Stimulated activated CD8-positive, alpha-beta memory T cell treated with anti-CD3 and anti-CD28 coated beads, Interleukin-7, amount 100 ng/mL, for 4 hours (primary cell): ENCODE measurements around the gene GALNT18.

Experiments
- DNase-seq, 2 donors: peaks; one replicate each; pipeline ENCODE4 v3.0.0-alpha.2; 2020; ENCODE audit warnings: low read depth in 2 of 2

Gene GALNT18

DNA sequence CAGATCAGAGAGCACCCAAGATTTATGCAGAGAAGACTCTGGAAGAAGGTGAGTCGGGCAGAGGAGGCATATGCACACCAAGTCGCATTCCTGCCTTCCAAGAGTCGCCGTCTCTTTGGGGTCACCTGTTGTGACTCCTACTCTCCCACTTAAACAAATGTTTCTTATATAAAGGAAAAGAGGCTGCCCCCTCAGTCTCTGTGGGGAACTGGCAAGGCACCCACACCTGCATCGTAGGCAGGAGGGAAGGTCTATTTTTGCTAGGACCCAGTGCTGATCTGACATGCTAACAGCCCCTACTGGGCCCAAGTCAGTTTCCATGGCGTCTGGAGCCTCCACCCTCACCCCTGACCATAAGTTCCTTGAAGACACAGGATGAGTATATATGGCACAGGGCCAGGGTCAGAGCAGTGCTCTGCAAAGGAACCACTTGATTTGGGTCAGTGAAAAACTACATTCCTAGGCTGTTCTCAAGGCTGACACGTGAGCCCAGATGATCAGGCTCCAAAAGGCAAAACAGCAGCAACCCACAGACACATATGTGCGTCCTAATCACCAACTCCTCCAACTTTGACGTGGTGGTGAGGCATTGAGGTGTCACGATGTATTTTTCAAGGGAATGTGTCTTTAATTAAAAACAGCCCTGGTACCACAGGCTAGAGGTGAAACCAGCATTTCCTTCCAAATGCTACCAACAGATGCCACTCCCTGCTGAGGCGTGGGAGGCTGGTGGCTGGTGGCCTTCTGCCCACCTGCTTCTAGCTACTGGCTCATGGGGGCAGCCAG lies 213.2 kb downstream of the GALNT18 start:
- no peak for DNase-seq

DNA sequence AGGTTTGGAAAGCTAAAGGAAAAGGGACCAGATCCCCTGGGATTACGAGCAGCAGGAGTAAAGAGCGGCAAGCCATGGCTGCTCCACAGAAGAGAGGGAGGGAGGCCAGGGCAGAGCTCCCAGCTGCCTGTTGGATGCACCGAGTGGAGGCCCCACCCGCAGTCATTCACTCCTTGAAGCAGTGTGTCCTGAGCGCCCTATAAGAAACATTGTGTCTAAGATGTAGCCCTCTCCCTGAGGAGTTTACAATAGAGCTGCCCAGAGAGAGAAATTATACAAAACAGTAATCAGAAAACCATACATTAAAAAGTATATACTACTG lies 214.1 kb downstream of the GALNT18 start:
- DNase-seq: no peak

DNA sequence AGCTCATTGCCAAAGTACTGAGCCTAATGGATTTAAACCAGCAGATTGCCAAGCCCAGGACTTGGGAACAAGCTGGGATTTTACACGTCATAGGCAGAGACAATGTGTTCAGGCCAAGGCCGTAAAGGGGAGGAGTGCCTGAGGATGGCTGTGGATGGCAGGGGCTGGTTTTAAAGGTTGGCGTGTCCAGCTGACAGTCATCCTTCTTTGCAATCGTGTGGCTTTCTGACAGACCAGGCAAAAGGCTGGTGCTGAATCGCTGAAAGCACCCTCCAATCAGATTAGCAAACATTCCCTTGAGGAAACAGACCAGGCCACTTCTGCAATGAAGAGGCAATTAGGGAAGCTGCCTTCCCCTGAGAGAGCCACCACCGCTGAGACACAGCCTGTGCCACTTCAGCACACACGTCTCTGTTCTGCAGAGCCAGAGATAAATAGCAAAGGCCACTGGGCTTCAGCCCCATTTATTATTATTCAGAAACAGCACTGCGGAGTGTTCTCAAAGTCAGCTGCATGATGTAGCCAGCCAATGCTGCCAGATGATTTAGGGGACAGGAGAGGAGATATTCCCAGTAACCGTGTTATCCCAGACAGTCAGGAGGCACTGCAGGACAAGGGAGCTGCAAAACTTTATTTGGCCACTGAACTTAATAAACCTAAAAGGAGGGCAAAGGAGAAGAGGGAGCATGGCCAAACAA lies 214.6 kb downstream of the GALNT18 start:
- no peak for DNase-seq

DNA sequence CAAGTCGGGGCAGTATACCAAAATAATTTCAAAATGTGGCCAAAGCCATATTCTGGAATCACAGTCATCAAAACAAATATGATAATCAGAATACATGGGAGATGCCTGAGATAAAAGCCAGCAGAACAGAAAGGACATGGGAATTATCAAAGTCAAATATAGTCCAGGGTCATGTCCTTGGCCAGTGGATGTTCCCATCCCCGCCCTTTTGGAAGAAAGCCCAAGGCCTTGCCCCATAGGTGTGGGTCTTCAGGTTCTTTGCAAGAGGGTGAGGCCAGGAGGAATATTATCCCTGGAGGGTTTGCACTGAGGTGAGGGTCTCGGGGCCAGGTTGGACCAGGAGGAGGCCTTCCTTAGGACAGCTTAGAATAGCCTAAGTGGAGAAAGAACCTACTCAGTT lies 215.2 kb downstream of the GALNT18 start:
- no peak for DNase-seq

DNA sequence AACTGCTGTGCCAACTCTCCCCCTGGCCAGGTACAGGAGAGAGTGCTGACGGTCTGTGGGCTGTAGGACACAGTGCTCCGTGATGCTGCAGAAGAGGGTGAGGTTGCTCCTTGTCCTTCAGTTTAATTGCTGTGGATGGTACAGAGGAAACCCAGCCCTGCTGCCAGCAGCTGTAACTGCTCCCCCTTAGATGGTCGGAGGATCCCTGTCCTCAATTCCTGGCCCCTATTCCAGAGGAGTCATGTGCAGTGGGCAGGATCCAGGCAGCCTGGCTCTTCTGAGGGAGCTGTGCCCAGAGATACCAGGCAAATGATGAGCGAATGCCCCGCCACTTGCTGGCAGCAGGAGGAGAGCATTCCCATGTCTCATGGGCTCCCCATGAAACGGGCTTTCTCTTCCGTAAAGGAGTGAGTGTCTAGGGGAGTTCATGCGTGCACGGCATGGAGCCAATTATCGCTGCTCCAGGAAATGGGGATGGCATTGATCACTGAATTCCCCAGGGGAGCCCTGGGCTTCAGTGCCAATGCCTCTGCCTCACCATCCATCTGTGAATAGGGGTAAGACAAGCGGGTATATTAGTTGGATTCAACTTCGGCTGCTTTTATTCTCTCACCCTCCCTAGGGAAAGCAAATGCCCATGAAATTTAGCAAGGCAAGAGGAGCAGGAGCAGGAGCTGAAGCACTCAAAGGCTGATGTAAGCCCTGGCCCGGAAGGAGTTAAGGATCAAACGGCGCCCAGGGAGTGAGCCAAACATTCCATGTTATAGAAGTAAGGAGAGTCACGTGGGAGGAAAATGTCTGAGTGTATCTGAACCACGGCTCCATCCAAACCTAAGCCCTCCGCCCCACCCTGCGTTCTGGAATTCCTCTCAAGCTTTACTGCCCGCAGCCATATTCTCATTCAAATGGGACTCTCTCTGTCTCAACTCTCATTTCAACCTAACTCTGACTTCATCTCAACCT lies 217.8 kb downstream of the GALNT18 start:
- no peak for DNase-seq

DNA sequence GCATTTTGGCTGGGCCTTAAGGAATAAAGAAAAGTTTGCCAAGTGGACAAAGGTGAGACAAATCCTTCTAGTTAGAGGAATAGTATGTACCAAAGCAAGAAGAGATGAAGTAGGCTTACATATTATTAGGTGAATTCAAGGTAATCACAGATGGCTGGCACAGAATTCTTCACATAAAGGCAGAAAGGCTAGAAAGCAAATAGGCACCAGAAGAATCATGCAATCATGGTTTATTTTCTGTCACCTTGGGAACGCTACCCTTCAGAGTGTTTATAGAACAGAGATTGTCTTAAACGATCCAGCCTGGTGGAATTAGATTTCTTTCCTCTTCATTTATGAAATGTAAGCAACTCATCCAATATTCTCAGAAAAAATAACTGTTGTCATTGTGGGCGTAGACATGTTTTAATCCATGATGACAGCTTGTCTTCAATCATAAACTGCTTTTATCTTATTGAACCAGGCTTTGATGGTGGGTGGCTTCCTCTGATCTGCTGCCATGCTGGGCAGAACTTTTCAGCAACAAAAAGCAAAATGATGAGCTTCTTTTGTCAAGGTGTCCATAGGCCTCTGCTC lies 219.8 kb downstream of the GALNT18 start:
- DNase-seq: no peak

DNA sequence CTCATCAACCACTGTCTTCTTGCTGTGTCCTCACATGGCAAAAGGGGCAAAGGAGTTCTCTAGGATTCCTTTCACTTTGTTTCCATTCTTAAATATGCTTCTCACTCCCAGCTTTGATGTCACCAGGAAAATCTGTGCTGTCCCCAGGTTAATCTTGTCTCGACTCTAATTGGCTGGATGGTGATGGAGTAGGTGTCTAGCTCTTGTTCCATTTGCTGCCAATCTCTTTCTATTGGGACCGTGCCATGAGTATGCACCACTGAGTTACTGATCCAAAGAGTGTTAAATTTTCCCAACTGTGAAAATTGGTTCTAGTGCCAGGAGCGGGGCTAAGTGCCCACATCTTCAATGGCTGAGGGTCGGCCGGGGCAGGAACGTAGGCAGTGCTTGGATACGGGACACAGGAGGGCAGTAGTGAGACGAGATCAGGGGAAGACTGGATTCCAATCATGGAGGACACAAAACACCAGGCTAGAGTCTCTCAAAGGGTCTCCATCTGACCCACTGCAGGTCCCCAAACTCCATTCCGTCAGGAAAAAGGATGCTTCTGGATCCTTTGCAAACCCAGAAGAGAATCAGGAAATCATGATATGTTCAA lies 221.1 kb downstream of the GALNT18 start:
- DNase-seq: no peak

DNA sequence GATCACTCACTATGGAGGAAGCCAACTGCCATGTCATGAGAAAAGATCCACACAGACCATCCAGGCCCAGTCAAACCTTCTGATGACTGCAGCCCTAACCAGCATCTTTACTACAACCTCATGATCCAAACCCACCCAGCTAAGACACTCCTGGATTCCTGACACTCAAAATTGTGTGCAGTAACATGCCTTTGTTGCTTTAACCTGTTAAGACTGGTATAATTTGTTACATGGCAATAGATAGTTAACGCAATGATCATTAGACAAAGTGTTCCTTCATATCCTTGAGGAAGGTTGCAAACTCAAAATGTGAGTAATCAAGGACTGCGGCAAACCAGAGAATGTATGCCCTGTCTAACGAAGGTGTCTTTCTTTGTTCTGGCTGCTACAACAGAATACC lies 221.7 kb downstream of the GALNT18 start:
- no peak for DNase-seq

DNA sequence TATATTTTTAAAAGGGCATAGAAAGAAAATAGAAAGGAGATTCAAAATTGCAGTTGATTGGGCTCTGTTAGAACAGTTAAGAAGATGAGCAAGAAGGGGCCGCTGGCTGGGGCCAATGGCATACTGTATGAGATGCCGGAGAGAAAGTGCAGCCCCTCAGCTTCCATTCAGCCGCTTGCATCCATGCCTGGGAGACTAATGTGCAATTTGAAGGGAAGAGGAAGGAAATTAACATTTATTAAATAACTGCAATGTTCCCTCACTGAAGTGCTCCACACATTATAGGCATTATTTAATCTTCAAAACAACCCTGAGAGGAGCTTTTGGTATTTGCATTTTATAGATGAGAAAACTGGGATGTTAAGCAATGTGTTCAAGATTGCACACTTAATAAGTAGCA lies 224.0 kb downstream of the GALNT18 start:
- DNase-seq: no peak

DNA sequence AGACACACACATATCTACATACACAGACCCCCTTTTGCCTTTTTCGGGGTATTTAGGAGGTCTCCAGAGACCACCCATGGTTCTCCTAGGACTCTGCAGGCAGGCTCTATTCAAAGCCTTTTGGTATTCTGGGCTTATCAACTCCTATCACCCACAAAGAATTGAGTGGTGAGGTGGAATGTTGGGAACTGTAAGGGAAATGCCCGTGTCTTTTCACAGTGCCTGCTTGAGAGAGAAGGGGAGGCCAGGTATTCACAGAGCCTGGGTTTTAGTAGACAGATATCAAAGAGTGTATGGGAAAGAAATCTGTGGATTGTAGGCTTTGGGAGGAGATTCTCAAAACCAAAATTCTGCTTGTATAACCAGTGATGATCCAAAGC lies 224.8 kb downstream of the GALNT18 start:
- DNase-seq: no peak

DNA sequence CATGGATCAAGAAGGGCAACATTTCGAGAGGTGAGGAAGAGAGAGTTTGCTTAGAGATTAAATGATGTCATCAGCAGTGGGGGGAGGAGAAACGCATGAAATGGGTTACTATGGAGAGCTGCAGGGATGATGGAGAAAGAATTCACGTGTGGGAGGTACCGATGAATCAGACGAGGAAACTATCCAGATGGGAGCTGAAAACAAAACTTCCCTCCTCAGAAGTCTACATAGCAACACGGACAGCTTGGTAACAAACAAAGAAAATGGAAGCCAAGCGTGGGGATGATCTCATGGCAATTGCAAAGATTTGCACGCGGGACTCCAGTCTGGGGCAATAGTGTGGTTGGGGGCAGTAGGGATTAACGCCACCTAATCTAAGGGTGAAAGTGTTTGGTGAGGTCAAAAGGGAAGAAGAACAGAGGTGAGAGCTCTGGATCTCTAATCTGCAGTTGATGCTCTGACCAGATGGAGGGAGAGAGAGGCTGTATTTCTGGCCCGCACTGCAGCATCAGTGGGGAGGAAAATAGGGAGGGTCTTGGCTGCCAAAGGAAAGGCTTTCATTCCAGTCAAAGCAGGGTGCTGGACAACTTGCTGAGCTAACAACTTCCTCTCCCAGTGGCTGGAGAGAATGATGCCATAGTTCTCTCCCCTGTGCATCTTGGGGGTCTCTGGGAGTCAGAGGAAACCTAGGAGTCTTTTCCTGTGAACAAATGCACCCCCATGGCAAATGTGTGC lies 225.3 kb downstream of the GALNT18 start:
- DNase-seq: no peak

DNA sequence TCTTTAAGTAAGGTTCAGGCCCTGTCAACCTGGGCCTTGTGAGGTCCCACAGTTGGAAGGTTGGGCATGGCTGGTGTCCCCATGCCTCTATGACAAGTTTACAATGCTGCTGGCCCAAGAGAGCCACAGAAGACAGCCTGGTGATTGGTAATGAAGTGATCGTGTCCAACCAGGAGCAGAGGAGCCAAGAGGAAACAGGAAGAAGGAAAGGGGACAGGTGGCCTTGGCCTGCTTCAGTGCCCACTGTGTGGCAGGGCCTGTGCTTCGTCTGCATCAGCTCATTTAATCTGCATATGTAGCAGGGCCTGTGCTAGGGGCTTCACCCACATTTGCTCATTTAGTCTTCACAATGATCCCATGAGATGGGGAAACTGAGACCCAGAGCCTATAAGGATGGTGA lies 226.7 kb downstream of the GALNT18 start:
- no peak for DNase-seq

DNA sequence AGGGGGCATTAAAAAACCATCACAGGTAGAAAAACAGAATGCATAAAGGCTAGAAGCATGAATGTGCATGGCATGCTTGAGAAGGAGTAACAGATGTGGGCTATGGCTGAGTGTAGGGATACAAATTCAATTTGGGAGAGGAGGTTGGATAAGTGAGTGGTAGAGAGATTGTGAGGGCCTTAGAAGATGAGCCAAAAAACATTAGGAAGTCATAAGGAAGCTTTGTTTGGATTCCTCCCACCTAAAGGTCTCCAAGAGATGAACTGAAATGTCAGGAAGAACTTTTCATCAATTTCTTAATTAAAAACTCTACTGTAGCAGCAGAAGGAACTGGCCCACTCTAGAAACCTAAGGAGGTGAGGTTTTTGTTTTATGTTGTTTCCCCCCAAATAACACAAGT lies 227.6 kb downstream of the GALNT18 start:
- no peak for DNase-seq

DNA sequence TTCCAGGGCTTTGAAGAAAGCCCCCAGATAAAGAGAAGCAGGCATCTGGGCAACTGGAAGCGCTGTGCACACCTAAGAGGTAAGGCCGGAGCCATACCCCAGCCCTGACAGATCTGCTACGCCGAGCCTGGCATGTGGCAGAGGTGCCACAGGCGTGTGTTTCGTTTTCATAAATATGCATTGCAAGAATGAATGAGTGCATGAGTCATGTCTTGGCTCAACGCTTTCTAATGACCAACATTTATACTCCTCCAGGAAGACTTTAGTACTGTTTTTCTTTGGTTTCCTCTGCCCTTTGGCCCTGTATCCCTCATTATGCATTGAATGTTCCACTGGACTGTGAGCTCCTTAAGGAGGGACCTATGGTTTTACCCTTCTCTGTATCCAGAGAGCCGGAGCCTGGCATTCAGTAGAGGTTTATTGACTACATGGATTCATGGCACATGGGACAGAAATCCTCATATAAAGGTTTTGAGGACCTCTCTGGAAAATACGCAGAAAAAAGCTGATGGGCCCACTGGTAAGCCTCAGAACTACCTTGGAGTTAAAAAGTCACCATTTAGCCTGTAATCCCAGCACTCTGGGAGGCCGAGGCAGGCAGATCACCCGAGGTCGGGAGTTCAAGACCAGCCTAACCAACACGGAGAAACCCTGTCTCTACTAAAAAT lies 229.9 kb downstream of the GALNT18 start:
- no peak for DNase-seq

DNA sequence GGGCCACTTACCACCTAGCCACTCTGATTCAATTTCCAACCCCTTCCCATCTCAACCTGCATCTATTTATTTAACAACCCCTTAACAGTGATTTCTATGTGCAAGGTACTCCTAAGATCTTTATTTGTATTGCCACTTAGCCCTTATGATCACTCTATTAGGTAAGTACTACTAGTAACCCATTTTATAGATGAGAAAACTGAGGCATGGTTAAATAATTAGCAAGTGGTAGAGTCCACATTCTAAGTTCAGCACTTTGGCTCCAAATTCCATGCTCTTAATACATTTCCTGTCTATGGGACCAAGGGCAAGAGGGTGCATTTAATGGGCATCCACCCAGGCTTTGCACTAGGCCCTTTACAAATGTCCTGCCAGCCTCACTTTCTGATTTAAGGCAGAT lies 230.6 kb downstream of the GALNT18 start:
- DNase-seq: no peak

DNA sequence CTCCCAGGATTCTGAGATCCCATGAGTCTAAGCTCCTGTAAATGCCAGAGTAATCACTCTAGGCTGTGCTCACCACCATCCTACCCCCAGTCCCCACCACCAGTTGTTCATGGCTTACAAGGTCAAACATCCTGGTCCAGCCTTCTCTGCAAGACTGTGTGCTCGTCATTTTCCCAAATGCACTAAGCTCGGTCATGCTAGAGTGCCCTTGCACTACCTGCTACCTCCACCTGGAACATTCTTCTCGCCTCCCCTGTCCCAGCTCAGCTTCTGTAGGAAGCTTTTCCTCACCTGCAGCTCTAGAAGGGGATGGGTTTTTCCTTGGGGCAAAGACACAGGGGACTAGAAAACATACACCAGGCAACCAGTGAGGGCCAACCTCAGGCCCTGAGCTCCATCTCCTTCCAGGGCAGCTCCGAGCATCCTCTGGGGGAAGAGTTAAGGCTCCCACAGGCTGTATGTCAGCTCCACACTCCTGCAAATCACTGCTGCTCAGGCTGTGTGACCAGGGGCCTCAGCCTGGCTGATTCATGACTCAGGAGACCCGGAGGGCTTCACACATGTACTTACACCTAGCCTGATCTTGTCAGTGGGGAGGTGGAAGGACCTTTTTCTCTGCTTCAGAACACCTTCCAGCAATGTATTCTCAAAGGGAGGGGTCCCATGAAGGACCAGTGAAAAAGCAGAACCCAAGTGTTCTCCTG lies 231.6 kb downstream of the GALNT18 start:
- no peak for DNase-seq

DNA sequence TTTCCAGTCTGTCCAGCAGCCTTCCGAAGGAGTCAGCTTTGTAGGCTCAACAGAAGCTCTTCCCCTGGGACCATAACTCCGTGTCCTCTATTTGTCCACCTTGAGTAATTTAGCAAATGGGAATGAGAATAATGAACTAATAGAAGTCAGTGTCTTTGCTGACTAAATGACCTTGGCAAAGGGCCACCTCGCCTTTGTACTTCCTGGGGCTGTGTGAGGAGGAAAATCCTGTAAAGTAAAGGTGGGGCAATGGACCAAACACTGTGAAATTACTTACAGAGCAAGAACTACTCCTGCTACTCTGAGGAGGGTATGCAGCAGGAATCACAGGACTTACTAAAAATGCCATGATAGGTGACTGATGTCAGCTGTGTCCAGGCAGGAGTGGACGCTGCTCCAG lies 232.6 kb downstream of the GALNT18 start:
- DNase-seq: no peak

DNA sequence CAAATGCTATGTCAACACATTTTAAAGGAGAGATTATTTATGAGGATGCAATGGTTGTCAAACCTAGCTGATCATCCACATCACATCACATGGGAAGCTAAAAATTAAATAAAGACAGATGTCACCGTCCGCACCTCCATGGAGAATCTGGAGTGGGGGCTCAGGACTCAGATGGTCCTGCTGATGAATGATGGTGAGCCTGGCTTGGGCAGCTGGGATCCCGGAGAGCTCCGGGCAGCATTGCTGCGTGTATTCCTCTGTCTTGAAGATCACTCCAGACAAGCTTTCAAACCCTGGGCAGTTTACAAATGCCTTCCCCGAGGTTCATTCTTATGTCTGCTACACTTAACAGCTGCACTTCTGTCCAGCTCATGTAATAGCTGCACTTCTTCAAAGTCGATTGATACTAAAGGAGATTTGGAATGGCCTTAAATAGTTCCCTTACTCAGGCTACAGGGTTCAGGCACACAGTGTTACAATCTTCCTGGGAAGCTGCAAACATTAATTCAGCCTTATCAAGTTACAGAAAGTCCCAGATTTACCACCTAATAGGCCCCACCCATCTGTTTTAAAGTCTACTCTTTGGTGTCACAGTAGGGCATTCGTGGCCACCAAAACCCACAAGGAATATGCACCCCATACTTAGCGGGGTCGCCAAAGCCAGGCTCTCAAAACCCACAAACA lies 234.0 kb downstream of the GALNT18 start:
- DNase-seq: no peak

DNA sequence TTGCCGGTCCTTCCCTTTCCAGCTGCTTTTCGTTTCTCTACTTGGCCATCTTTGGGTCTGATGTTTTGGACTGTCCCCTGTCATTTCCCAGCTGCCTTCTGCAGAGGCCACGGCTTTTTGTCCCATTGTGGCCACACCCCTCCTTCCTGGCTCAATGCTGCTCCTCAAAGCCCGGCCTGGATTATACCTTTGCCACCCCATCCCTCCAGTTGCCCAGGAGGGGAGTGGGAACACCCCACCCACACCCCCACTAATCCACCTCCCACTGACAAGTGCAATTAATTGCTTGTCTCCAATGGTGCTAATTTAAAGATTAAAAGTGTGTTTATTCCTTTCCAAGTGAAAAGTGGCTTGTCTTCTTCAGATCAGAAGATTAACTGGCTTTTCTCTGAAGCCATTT lies 234.6 kb downstream of the GALNT18 start:
- no peak for DNase-seq
